Liver (tissue), 4 donors: ENCODE results near the gene LTN1. TPM values are rescaled to one million over a fixed set of nuclear protein-coding genes. Genes with fewer than 3 reads are reported as not detected.

Source experiments
- polyA plus RNA-seq, 2 donors: library from polyadenylated mRNA; stranded (reverse) in 1 of 2; unstranded in 1 of 2; fragments of 200-250 nt in 1 of 2; fragments of >200 nt in 1 of 2; fragmentation: Nextera tagmentation in 1 of 2; extraction: Ambion mirVana in 1 of 2; gene quantifications; one replicate each; pipeline versions ENCODE4 v1.2.1 to v1.2.3, GENCODE V29; 2013 to 2015
- total RNA-seq, 2 donors: library from RNA; depleted of rRNA; stranded (reverse); fragments of >200 nt; gene quantifications; one replicate each; pipeline ENCODE4 v1.2.3, GENCODE V29; 2014
- donor health status: healthy.
- donor health status: healthy.
- donor health status: healthy.

The LTN1 gene
- total and polyA plus RNA-seq, 4 donors, result 3.9 to 22.1 (median 9.6) TPM

Other genes starting within 250 kb of the LTN1 start
- 10 to 100 TPM in 1 of 2 donors, 1 to 10 TPM in 1; 6.1 to 12.5 TPM for gene RWDD2B, start 26.5 kb upstream of the LTN1 start, total RNA-seq
- gene RWDD2B, start 26.5 kb upstream of the LTN1 start, polyA plus RNA-seq, result 10 to 100 TPM; 12.5 to 36.3 TPM
- 10 to 100 TPM; 14.5 to 21.8 TPM for gene USP16, start 31.8 kb upstream of the LTN1 start, total RNA-seq
- gene USP16, start 31.8 kb upstream of the LTN1 start, polyA plus RNA-seq, result 10 to 100 TPM; 13.3 to 45.3 TPM
- 10 to 100 TPM; 67.5 to 78.2 TPM for gene CCT8, start 80.8 kb upstream of the LTN1 start, total RNA-seq
- gene CCT8, start 80.8 kb upstream of the LTN1 start, polyA plus RNA-seq, result 10 to 100 TPM; 47.0 to 48.5 TPM
- gene MAP3K7CL, start 137.8 kb upstream of the LTN1 start, total RNA-seq, result 1 to 10 TPM; 2.6 to 3.5 TPM
- gene MAP3K7CL, start 137.8 kb upstream of the LTN1 start, polyA plus RNA-seq, result 1 to 10 TPM; 1.4 to 3.5 TPM